Ovary (tissue), 3 donors: ENCODE results near the gene NELFCD.

Experiments
- EP300 ChIP-seq: sonication (generic); formaldehyde crosslinking; IDR thresholded peaks from one replicate; pipeline ENCODE4 v1.6.1; 2017; ENCODE audit warnings: antibody characterized with exemption
- TF ChIP-seq, protein P1 (sequence below), 3 donors: fragments of 450-650 bp in 2 of 3; fragments of 200-600 bp in 1 of 3; IDR thresholded peaks; one replicate each; pipeline versions ENCODE4 v1.5.1 to v1.8.0; 2016 to 2022; ENCODE audit warnings: antibody characterized with exemption in 3 of 3, mild to moderate bottlenecking in 1 of 3
- donor health status: DM: no; HTN: no; CAD: no.

DNA sequence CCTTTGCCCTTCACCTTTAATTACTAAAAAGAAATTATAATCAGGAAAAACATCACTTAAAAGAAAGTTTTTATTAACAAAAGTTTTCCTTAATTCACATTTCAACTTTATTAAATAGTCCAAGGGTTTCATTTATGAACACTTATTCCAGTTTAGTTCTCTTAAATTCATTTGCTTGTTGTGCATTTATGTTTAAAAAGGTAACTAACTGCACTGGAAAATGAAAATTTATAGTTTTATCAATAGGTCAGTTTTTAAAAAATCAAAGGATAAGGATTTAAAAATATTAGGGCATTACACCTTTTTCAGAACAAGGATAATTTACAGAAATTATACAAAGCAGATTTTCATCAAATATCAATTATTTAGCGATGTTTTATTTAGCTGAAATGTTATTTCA lies 52.0 kb downstream of the NELFCD start:
- TF ChIP-seq, protein P1, sequence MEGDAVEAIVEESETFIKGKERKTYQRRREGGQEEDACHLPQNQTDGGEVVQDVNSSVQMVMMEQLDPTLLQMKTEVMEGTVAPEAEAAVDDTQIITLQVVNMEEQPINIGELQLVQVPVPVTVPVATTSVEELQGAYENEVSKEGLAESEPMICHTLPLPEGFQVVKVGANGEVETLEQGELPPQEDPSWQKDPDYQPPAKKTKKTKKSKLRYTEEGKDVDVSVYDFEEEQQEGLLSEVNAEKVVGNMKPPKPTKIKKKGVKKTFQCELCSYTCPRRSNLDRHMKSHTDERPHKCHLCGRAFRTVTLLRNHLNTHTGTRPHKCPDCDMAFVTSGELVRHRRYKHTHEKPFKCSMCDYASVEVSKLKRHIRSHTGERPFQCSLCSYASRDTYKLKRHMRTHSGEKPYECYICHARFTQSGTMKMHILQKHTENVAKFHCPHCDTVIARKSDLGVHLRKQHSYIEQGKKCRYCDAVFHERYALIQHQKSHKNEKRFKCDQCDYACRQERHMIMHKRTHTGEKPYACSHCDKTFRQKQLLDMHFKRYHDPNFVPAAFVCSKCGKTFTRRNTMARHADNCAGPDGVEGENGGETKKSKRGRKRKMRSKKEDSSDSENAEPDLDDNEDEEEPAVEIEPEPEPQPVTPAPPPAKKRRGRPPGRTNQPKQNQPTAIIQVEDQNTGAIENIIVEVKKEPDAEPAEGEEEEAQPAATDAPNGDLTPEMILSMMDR (IDR thresholded peaks at IDR 0.05), result no peak
- TF ChIP-seq EP300, result no peak
